HEK293 (cell line): ENCODE data around the gene SULT2B1.

Source experiments
- GFI1B ChIP-seq: fragments of 450-650 bp; formaldehyde crosslinking; IDR thresholded peaks from 2 replicates; pipeline ENCODE4 v1.5.1; 2016; ENCODE audit warnings: missing biosample characterization, missing genetic modification characterization
- GLI4 ChIP-seq: fragments of 450-650 bp; formaldehyde crosslinking; IDR thresholded peaks from 2 replicates; pipeline ENCODE4 v1.5.1; 2016; ENCODE audit warnings: missing biosample characterization, missing genetic modification characterization
- SCRT2 ChIP-seq: fragments of 450-650 bp; formaldehyde crosslinking; IDR thresholded peaks from 2 replicates; pipeline ENCODE4 v1.5.1; 2016; ENCODE audit warnings: missing biosample characterization, missing genetic modification characterization
- ZBTB17 ChIP-seq: fragments of 450-650 bp; formaldehyde crosslinking; IDR thresholded peaks from 2 replicates; pipeline ENCODE4 v1.5.1; 2016; ENCODE audit warnings: missing biosample characterization, missing genetic modification characterization
- ZFP3 ChIP-seq: fragments of 450-650 bp; formaldehyde crosslinking; IDR thresholded peaks from 2 replicates; pipeline ENCODE4 v1.5.1; 2016; ENCODE audit warnings: low read depth, missing biosample characterization, missing genetic modification characterization
- ZNF16 ChIP-seq: fragments of 450-650 bp; formaldehyde crosslinking; IDR thresholded peaks from 2 replicates; pipeline ENCODE4 v1.5.1; 2016; ENCODE audit warnings: low read depth, missing biosample characterization, missing genetic modification characterization
- ZNF341 ChIP-seq: fragments of 450-650 bp; formaldehyde crosslinking; IDR thresholded peaks from 2 replicates; pipeline ENCODE4; 2016; ENCODE audit warnings: low read depth, missing biosample characterization, missing genetic modification characterization
- ZNF350 ChIP-seq: fragments of 450-650 bp; formaldehyde crosslinking; IDR thresholded peaks from 2 replicates; pipeline ENCODE4 v1.5.0; 2017; ENCODE audit warnings: missing biosample characterization, mild to moderate bottlenecking, missing genetic modification characterization
- ZNF510 ChIP-seq: fragments of 450-650 bp; formaldehyde crosslinking; IDR thresholded peaks from 2 replicates; pipeline ENCODE4 v1.5.1; 2018; ENCODE audit warnings: mild to moderate bottlenecking, missing genetic modification characterization, missing biosample characterization; ENCODE audit not compliant: insufficient replicate concordance
- ZNF521 ChIP-seq: fragments of 450-650 bp; formaldehyde crosslinking; IDR thresholded peaks from 2 replicates; pipeline ENCODE4 v1.5.1; 2017; ENCODE audit warnings: missing biosample characterization, mild to moderate bottlenecking, missing genetic modification characterization
- ZNF544 ChIP-seq: fragments of 450-650 bp; formaldehyde crosslinking; IDR thresholded peaks from 2 replicates; pipeline ENCODE4 v1.5.0; 2017; ENCODE audit warnings: missing biosample characterization, missing genetic modification characterization
- ZNF747 ChIP-seq: fragments of 450-650 bp; formaldehyde crosslinking; IDR thresholded peaks from 2 replicates; pipeline ENCODE4 v1.5.1; 2016; ENCODE audit warnings: missing biosample characterization, missing genetic modification characterization
- TF ChIP-seq, protein P1 (sequence below): fragments of 450-650 bp; formaldehyde crosslinking; IDR thresholded peaks from 2 replicates; pipeline ENCODE4 v1.5.1; 2016; ENCODE audit warnings: missing biosample characterization, missing genetic modification characterization, borderline replicate concordance
- TF ChIP-seq, protein P2 (sequence below): fragments of 450-650 bp; formaldehyde crosslinking; IDR thresholded peaks from 2 replicates; pipeline ENCODE4 v1.5.1; 2016; ENCODE audit warnings: missing biosample characterization, missing genetic modification characterization
- TF ChIP-seq, protein P3 (sequence below): fragments of 450-650 bp; formaldehyde crosslinking; IDR thresholded peaks from 2 replicates; pipeline ENCODE4 v1.5.1; 2017; ENCODE audit warnings: missing biosample characterization, missing genetic modification characterization
- TF ChIP-seq, protein P4 (sequence below): fragments of 450-650 bp; formaldehyde crosslinking; IDR thresholded peaks from 2 replicates; pipeline ENCODE4 v1.5.1; 2016; ENCODE audit warnings: missing biosample characterization, missing genetic modification characterization
- TF ChIP-seq, protein P5 (sequence below): fragments of 450-650 bp; formaldehyde crosslinking; IDR thresholded peaks from 2 replicates; pipeline ENCODE4 v1.5.1; 2016; ENCODE audit warnings: missing biosample characterization, missing genetic modification characterization
- TF ChIP-seq, protein P6 (sequence below): fragments of 450-650 bp; formaldehyde crosslinking; IDR thresholded peaks from 2 replicates; pipeline ENCODE4 v1.5.1; 2016; ENCODE audit warnings: missing biosample characterization, missing genetic modification characterization
- TF ChIP-seq, protein P7 (sequence below): fragments of 450-650 bp; formaldehyde crosslinking; IDR thresholded peaks from 2 replicates; pipeline ENCODE4 v1.5.1; 2016; ENCODE audit warnings: missing biosample characterization, missing genetic modification characterization
- TF ChIP-seq, protein P8 (sequence below): fragments of 450-650 bp; formaldehyde crosslinking; IDR thresholded peaks from 2 replicates; pipeline ENCODE4 v1.5.1; 2016; ENCODE audit warnings: missing biosample characterization, missing genetic modification characterization

SULT2B1 gene

DNA sequence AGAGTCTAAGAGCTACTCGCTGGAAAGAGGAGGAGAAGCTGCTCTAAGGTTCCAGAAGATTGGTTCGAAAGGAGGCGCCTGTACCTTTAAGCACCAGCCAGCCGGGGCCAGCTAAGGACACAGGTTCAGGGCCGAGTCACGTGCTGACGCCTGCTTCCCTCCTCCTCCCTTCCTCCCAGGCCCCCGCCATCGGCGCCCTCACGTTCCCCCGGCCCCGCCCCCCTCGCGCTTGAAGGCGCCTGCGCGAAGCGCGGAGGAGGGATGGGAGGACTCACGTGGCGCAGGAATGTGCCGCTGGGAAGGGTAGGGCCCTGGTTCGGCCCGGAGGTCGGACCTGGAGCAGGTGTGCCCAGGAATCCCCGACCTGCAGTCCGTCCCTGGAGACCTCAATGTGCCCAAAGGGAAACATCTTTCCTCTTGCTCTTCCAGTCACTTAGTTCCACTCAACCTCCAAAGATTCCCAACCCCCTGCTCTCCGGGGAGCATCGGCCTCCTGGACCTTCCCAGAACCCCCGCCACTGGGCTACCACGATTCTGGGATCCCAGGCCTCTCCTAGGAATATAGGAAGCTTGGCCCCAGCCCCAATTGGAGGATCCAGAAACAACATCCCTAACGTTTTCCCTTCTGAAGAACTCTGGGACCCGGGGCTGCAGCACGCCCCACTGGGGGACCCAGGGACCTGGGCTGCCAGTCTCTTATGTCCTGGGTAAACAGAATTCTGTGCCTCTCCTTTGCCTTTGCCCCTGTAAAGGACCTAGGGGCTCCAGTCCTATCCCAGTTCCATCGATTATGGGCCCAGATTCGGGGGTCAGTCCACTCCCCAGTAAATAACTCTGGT lies 82.7 kb downstream of the SULT2B1 start (continued):
- TF ChIP-seq, protein P1, sequence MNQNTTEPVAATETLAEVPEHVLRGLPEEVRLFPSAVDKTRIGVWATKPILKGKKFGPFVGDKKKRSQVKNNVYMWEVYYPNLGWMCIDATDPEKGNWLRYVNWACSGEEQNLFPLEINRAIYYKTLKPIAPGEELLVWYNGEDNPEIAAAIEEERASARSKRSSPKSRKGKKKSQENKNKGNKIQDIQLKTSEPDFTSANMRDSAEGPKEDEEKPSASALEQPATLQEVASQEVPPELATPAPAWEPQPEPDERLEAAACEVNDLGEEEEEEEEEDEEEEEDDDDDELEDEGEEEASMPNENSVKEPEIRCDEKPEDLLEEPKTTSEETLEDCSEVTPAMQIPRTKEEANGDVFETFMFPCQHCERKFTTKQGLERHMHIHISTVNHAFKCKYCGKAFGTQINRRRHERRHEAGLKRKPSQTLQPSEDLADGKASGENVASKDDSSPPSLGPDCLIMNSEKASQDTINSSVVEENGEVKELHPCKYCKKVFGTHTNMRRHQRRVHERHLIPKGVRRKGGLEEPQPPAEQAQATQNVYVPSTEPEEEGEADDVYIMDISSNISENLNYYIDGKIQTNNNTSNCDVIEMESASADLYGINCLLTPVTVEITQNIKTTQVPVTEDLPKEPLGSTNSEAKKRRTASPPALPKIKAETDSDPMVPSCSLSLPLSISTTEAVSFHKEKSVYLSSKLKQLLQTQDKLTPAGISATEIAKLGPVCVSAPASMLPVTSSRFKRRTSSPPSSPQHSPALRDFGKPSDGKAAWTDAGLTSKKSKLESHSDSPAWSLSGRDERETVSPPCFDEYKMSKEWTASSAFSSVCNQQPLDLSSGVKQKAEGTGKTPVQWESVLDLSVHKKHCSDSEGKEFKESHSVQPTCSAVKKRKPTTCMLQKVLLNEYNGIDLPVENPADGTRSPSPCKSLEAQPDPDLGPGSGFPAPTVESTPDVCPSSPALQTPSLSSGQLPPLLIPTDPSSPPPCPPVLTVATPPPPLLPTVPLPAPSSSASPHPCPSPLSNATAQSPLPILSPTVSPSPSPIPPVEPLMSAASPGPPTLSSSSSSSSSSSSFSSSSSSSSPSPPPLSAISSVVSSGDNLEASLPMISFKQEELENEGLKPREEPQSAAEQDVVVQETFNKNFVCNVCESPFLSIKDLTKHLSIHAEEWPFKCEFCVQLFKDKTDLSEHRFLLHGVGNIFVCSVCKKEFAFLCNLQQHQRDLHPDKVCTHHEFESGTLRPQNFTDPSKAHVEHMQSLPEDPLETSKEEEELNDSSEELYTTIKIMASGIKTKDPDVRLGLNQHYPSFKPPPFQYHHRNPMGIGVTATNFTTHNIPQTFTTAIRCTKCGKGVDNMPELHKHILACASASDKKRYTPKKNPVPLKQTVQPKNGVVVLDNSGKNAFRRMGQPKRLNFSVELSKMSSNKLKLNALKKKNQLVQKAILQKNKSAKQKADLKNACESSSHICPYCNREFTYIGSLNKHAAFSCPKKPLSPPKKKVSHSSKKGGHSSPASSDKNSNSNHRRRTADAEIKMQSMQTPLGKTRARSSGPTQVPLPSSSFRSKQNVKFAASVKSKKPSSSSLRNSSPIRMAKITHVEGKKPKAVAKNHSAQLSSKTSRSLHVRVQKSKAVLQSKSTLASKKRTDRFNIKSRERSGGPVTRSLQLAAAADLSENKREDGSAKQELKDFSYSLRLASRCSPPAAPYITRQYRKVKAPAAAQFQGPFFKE (tag by site-specific recombination), result no peak
- peak; percentile 78 for TF ChIP-seq ZNF341 (tag by site-specific recombination)
- TF ChIP-seq GFI1B (tag by site-specific recombination), result no peak
- TF ChIP-seq, protein P2, sequence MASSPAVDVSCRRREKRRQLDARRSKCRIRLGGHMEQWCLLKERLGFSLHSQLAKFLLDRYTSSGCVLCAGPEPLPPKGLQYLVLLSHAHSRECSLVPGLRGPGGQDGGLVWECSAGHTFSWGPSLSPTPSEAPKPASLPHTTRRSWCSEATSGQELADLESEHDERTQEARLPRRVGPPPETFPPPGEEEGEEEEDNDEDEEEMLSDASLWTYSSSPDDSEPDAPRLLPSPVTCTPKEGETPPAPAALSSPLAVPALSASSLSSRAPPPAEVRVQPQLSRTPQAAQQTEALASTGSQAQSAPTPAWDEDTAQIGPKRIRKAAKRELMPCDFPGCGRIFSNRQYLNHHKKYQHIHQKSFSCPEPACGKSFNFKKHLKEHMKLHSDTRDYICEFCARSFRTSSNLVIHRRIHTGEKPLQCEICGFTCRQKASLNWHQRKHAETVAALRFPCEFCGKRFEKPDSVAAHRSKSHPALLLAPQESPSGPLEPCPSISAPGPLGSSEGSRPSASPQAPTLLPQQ (tag by site-specific recombination), result peak; percentile 58; the same call in 1 of the 2 replicates
- peak; percentile 56 for TF ChIP-seq ZBTB17 (tag by site-specific recombination)
- no peak for TF ChIP-seq ZNF350 (tag by site-specific recombination)
- no peak for TF ChIP-seq SCRT2
- TF ChIP-seq, protein P3, sequence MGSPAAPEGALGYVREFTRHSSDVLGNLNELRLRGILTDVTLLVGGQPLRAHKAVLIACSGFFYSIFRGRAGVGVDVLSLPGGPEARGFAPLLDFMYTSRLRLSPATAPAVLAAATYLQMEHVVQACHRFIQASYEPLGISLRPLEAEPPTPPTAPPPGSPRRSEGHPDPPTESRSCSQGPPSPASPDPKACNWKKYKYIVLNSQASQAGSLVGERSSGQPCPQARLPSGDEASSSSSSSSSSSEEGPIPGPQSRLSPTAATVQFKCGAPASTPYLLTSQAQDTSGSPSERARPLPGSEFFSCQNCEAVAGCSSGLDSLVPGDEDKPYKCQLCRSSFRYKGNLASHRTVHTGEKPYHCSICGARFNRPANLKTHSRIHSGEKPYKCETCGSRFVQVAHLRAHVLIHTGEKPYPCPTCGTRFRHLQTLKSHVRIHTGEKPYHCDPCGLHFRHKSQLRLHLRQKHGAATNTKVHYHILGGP (tag by site-specific recombination), result no peak
- no peak for TF ChIP-seq ZNF544 (tag by site-specific recombination)
- no peak for TF ChIP-seq ZNF510
- TF ChIP-seq, protein P4, sequence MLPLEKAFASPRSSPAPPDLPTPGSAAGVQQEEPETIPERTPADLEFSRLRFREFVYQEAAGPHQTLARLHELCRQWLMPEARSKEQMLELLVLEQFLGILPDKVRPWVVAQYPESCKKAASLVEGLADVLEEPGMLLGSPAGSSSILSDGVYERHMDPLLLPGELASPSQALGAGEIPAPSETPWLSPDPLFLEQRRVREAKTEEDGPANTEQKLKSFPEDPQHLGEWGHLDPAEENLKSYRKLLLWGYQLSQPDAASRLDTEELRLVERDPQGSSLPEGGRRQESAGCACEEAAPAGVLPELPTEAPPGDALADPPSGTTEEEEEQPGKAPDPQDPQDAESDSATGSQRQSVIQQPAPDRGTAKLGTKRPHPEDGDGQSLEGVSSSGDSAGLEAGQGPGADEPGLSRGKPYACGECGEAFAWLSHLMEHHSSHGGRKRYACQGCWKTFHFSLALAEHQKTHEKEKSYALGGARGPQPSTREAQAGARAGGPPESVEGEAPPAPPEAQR, result no peak
- TF ChIP-seq GLI4 (tag by site-specific recombination), result 0 out of 2 replicates have a peak, but pooled peaks have one; percentile 27
- TF ChIP-seq, protein P5, sequence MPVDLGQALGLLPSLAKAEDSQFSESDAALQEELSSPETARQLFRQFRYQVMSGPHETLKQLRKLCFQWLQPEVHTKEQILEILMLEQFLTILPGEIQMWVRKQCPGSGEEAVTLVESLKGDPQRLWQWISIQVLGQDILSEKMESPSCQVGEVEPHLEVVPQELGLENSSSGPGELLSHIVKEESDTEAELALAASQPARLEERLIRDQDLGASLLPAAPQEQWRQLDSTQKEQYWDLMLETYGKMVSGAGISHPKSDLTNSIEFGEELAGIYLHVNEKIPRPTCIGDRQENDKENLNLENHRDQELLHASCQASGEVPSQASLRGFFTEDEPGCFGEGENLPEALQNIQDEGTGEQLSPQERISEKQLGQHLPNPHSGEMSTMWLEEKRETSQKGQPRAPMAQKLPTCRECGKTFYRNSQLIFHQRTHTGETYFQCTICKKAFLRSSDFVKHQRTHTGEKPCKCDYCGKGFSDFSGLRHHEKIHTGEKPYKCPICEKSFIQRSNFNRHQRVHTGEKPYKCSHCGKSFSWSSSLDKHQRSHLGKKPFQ (tag by site-specific recombination), result no peak
- TF ChIP-seq, protein P6, sequence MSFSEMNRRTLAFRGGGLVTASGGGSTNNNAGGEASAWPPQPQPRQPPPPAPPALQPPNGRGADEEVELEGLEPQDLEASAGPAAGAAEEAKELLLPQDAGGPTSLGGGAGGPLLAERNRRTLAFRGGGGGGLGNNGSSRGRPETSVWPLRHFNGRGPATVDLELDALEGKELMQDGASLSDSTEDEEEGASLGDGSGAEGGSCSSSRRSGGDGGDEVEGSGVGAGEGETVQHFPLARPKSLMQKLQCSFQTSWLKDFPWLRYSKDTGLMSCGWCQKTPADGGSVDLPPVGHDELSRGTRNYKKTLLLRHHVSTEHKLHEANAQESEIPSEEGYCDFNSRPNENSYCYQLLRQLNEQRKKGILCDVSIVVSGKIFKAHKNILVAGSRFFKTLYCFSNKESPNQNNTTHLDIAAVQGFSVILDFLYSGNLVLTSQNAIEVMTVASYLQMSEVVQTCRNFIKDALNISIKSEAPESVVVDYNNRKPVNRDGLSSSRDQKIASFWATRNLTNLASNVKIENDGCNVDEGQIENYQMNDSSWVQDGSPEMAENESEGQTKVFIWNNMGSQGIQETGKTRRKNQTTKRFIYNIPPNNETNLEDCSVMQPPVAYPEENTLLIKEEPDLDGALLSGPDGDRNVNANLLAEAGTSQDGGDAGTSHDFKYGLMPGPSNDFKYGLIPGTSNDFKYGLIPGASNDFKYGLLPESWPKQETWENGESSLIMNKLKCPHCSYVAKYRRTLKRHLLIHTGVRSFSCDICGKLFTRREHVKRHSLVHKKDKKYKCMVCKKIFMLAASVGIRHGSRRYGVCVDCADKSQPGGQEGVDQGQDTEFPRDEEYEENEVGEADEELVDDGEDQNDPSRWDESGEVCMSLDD (tag by site-specific recombination), result peak; percentile 74
- TF ChIP-seq, protein P7, sequence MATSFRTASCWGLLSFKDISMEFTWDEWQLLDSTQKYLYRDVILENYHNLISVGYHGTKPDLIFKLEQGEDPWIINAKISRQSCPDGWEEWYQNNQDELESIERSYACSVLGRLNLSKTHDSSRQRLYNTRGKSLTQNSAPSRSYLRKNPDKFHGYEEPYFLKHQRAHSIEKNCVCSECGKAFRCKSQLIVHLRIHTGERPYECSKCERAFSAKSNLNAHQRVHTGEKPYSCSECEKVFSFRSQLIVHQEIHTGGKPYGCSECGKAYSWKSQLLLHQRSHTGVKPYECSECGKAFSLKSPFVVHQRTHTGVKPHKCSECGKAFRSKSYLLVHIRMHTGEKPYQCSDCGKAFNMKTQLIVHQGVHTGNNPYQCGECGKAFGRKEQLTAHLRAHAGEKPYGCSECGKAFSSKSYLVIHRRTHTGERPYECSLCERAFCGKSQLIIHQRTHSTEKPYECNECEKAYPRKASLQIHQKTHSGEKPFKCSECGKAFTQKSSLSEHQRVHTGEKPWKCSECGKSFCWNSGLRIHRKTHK (tag by site-specific recombination), result no peak
- no peak for TF ChIP-seq ZNF16 (tag by site-specific recombination)
- TF ChIP-seq, protein P8, sequence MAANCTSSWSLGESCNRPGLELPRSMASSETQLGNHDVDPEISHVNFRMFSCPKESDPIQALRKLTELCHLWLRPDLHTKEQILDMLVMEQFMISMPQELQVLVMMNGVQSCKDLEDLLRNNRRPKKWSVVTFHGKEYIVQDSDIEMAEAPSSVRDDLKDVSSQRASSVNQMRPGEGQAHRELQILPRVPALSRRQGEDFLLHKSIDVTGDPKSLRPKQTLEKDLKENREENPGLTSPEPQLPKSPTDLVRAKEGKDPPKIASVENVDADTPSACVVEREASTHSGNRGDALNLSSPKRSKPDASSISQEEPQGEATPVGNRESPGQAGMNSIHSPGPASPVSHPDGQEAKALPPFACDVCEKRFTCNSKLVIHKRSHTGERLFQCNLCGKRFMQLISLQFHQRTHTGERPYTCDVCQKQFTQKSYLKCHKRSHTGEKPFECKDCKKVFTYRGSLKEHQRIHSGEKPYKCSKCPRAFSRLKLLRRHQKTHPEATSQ (tag by site-specific recombination), result no peak
- TF ChIP-seq ZNF521 (tag by site-specific recombination), result no peak
- TF ChIP-seq ZFP3 (tag by site-specific recombination), result no peak
- no peak for TF ChIP-seq ZNF747
